ENCODE measurements around the gene PRDX3.
A peak's percentile ranks its signal among the peaks of the same experiment; 100 is the strongest.

Gene PRDX3

DNA sequence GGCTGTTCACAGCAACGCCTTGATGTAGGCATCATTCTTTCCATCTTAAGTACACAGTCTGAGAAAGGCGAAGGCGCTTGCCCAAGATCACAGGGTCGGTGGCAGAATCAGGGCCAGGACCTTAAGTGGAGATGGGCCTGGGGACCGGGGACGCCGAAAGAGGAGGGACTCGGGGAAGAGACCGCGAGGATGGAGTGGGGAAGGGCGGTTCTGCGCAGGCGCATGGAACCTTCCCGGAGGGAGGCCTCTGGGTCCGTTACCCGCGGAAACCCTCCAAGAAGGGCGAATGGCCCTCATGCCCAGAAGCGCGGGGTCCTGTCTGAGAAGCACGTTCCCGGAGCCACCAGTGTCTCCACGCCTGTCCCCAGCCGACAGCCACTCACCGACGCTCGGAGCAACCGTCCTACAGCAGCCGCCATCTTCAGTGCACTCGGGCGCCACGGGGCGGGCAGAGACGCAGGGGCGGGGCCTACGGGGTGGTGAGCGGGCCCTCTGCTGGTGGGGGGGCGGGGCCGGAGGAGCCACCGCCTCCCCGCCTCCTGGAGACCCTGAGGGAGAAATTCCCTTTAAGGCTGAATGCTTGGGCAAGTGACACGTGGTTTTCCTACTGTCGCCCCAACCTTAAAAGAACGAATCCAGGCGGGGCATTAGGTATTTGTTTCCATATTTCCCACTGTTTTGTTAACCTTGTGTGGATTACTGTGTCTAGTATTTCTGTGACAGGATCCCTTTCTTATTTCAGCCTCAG is at the start of gene PRDX3:
Gene PRDX3 (minus strand): TSS at position 441 of the 748 bp plus-strand sequence. CDS start 22 bp downstream, at position 419.
- DNase-seq (ENCODE audit: low read depth in 3 of 3, low spot score in 1 of 3): peak; percentile 77 to 94 (median 78)

DNA sequence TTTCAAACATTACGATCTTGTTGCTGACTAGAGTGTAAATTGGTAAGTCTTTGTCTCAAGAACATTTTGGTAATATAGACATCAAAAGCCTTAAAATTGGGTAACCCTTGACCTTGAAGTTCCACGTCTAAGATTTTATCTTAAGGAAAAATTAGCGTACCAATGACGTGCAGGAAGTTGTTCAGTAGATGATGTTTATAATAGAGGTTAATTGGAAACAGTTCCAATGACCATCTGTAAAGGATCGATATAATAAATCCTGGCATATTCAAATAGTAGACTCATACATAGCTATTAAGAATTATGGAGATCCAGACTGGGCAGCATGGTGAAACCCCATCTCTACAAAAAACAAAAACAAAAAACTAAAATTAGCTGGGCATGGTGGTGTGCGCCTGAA is 49.2 kb upstream of the PRDX3 start:
- no peak for DNase-seq (ENCODE audit: low read depth in 3 of 3, low spot score in 1 of 3)

DNA sequence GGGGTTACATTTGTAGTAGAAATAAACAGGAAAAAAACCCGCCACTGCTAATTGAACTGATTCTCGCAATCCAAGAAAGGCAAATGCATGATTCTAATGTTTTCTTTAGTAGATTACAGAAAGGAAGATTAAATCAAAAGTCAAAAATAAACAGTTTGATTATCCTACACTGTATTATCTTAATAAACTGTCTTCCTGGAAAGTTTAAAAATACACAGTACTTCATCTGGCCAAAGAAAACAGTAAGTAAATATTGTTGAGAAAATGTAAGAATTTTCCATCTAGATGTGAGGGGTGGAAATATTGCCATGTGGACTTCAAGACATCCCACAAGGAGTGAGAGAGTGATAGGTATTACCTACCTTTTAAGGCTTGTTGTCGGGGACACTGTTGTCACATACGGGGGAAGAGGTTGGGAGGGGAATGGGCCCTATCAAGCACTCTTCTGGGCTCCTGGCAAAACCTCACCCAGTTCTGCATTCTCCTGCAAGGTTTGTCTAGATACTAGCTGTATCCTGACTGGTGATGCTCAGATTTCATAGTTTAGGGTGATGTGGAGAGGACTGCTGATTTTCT is 46.6 kb upstream of the PRDX3 start:
- no peak for DNase-seq (ENCODE audit: low read depth in 3 of 3, low spot score in 1 of 3)

DNA sequence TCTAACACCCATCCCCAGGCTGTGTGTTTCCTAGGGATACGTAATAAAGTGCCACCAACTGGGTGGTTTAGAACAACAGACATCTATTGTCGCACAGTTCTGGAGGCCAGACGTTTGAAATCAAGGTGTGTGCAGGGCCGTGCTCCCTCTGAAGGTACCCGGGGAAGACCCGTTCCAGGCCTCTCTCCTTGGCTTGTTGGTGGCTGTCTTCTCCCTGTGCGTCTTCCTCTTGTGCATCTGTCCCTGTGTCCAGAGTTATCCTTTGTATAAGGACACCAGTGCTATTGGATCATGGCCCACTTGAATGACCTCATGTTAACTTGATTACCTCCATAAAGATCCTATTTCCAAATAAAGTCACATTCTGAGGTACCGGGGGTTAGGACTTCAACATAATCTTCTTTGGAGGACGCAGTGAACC is 44.4 kb upstream of the PRDX3 start:
- no peak for DNase-seq (ENCODE audit: low read depth in 3 of 3, low spot score in 1 of 3)

DNA sequence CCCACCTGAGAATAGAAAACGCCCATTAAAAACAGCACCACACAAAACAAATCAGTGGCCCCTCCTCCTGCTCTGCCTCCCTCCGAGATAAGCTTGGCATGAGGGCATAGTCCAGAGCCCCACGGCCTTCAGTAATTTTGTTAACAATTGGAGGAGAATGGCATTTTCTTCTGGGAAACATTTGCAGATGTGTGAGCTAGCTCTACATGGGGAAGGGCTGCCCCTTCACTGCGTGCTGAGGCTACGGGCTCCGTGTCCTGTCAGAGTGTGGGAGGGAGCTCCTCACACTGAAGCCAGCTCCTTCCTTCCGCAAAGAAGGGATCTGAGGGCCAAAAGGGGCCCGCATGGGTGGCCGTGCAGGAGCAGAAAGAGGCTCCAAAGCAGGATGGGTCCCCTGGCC is 43.9 kb upstream of the PRDX3 start:
- no peak for DNase-seq (ENCODE audit: low read depth in 3 of 3, low spot score in 1 of 3)

DNA sequence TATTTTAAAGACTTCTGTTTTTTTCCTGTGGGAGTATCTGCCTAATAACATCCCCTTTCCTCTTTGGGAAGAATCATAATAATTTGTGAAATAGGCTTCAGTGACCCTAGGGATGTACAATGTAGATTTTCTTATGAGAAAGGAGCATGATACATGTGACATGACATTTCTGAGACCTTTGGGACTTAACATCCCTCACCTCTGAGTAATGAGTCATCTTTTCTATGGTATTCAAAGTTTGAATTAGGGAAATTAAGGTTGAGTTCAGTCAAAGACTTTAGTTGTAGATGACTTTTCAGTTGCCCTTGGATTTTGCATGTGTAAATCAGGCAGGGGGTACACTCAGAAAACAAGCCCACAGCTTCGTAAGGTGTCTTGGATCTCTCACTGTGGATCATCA is 43.1 kb upstream of the PRDX3 start:
- no peak for DNase-seq (ENCODE audit: low read depth in 3 of 3, low spot score in 1 of 3)

DNA sequence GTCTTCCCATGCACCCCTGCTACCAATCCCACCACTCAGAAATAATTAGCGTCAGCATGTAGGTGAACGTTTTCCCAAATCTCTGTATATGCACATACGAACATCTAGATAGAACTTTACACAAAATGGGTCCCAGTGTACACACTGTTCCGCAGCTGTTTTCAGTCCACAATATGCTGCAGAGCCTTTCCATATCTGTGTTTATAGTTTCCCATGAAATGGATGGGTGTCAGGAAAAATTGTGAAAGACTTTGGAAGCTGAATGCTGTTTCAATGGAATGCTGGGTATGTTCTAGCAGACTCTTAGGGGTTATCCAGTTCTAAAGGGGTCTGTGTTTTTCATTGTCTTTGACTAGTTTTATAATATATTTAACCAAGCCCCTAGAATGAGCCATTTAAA is 42.6 kb upstream of the PRDX3 start:
- DNase-seq (ENCODE audit: low read depth in 3 of 3, low spot score in 1 of 3): no peak

DNA sequence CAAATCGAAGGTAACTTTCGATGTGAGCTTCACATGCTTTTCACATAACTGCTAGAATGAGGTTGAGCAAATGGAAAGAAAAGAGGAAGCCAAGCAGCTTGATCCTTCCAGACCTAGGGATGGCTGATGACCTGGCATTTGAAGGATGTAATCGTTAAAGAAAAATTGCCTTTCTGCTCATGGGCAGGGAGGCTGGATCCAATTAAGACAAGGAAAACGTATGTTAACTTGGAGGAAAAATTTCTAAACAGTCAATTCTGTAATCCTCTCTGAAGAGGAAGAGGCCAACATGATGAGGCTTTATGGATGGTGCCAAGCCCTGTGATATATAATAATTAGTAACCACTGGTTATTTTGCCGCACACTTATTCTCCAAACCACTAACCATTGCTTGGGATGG is 41.3 kb upstream of the PRDX3 start:
- DNase-seq (ENCODE audit: low read depth in 3 of 3, low spot score in 1 of 3): no peak

DNA sequence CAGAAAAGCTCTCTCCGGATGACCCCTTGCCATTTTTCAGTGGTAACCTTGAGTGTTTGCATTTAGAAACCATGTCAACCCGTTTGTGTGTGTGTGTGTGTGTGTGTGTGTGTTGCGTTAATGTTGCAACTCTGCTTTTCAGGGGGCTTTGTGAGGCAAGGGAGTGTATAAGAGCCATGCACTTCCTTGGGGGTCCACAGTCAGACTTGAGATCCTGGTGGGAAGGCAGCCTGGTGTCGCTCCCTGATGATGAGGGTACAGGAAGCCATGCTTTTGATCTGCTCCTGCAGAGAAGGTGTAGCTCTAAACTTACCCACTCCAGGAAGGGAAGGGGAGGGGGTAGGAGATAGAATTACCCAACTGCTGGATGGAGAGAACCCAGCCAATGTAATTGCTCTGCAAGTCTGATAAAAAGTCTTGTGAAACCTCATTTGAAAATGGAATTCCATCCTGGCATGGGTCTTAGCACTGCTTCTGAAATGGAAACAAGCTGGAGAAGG is 39.4 kb upstream of the PRDX3 start:
- DNase-seq (ENCODE audit: low read depth in 3 of 3, low spot score in 1 of 3): no peak

DNA sequence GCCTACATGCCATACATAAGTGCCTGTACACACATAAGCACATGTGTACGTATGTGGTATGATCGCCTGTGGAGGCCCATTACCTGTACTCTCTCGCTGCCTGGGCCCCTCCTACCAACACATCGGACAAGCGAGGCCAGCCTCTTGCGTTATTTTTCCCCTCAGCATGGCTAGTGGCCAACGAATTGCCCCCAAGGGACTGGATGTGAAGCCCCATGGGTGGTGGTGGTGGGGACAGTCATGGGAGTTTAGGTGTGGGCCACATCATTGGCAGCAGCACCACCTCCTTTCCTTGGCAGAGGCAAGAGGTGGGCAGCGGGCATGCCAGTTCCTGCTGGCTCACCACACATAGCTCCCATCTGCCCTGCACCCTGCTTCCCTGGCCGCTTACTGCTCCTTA is 38.8 kb upstream of the PRDX3 start:
- no peak for DNase-seq (ENCODE audit: low read depth in 3 of 3, low spot score in 1 of 3)

DNA sequence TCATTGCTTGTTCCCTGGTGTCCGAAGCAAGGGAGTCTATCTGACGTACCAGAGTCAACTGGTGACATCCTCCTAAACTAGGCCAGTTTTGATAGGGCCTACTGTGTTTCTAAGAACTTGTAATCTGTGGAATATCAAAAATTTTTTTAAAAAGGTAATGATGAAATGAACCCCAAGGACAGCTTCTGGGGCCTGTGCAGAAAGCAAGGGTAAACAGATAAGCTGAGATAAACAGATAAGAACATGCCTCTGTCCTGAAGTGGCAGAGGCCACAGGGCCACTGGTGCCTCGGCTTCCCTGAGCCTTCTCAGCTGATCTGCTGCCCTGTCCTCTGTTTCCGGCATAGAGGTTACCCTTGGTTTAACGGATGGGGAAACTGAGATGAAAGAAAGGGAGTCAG is 37.5 kb upstream of the PRDX3 start:
- DNase-seq (ENCODE audit: low read depth in 3 of 3, low spot score in 1 of 3): no peak

DNA sequence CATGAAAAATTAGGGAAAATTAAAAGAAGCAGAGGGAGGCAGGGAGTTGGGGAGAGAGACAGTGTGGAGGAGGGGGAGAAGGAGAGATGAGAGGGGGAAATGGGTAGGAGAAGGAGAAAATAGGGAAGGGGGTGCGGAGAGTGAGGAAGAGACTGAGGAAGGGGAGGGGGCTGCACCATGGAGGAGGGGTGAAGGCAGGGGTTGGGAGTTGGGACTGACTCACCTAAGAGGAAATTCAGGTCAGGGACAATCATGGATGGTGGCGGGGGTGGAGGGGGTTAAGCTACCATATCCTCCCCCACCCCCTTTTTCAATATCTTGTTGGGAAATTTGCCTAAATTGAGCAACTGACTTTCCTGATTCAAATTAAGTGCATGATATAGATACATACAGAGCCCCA is 36.8 kb upstream of the PRDX3 start:
- no peak for DNase-seq (ENCODE audit: low read depth in 3 of 3, low spot score in 1 of 3)

DNA sequence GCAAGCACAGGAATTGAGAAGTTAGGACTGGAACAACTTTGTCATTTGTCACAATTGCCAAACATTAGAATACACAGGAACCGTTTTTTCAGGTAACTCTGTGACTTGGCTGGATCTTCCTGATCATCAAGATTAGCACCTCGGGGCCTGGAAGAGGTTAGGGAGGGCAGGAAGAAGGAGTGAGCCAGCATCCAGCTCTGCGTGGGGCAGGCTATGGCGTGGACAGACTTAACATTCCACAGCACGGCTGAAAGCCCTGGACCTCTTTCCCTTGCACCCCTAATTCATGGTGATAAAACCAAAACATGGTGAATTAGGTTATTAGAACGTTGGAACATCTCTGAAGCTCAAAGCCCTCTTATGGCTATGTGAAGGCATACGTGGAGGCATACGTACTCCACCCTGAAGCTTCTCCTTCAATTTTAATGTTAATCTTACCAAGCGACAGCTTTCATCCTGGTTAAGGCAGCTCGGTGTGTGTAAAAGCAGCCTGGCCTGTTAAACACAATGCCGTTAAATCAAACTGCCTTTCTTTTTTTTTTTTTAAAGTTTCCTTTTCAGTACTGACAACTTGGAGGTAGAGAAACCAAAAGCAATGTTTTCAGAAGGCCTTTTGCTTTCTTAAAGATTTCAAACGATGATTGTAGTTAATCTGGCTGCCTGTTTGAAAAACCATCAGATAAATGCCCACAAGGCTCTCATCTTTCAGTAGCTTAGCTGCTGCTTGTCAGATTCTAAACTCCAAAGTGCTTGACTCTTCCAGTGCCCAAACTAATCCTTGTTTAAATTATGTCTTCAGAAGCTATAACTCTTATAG is 33.2 kb upstream of the PRDX3 start:
- DNase-seq (ENCODE audit: low read depth in 3 of 3, low spot score in 1 of 3): no peak

DNA sequence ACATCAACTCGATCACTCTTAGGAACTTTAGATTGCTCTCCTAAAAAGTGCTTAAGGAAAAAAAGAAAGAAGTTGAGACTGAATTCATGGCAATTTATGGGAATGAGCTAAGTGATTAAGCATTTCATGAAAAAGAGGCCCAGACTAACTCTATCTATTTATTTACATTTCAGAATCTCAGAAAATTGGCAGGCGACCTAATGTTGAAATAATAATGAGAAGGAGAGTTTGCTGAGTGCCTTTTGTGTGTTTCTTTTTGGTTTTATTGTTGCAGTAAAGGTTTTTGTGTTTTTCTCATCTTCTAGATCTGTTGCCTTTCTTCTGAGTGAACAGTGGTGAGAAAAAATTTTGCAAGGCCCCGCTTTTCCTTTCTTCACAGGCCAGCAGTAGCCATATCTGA is 32.6 kb upstream of the PRDX3 start:
- DNase-seq (ENCODE audit: low read depth in 3 of 3, low spot score in 1 of 3): no peak

DNA sequence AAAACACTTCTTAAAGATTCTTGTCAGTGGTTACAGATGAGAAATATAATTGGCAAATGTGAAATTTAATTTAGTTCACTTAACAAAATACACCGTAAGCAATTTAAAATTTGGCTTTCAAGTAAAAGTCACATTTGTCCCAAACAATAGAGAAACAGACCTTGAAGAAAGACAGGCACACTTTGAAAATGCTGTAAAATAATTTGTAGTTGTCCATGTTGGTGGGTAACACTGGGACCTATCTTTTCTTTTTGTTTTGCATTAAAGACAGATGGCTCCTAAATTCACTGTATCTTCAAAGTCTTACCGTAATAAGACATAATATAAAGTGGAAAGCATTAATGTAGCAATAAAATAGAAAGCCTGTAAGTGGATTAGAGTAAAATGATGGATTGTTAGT is 32.0 kb upstream of the PRDX3 start:
- DNase-seq (ENCODE audit: low read depth in 3 of 3, low spot score in 1 of 3): no peak

DNA sequence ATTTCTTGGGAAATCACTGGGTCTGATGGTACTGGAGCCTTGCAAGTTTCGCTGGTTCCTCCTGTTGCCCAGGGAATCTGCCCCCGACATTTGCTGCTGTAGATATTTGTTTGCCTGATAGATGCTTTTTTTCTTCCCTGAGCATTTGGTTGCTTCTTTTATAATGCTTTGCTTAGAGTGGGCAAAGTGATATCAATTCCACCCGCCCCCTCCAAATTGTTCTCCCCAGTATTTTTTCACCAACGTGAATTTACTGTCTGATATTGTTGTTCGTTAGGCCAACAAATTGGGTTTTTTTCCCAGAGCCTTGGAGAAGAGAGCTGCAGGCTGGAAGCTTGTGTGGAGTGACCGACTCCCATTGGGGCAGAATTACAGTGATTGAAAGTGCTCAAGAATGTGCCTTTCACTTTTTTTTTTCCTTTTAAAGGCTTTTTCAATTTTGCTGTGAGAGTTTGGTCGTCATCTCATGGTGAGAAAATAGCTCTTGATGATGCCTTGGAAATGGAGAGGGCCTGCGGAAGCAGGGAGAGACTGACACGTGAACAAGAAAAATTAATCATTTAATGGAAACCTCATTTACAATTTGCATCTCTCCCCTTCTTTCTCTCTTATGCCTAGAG is 31.2 kb upstream of the PRDX3 start:
- DNase-seq (ENCODE audit: low read depth in 3 of 3, low spot score in 1 of 3): no peak

DNA sequence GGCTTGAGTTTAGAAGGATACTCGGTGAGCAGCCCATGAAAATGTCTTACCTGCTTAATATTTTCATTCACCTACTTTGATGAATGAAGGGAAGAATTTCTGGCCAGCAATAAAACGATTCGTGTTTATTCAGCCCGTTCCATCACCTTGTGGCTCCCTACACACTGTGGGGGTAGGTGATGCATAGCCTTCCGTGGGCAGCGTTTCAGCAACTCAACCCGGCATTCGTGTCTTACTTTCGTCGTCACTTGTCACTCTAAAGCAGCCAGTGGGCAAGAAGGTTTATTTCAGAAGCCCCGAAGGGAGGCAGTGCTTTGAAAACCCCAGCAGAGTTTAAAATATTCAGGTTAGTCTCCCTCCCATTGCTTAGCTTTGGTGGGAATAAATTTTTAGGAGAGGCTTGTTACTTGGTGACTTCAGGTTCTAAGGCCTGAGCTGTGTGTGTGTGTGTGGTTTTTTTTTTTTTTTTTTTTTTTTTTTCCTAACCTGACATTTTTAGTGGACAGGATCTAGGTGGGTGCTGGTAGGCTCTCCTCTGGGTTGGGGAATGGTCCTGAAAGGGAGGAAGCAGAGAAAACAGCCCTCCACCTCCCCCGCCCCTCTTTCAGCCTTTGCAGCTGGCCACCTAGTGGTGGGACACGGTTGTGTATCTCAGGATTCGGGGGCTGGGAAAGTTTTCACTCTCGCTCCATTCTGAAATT is 30.6 kb upstream of the PRDX3 start:
- DNase-seq (ENCODE audit: low read depth in 3 of 3, low spot score in 1 of 3): peak in 2 of 3 donors; percentile 18 to 37

DNA sequence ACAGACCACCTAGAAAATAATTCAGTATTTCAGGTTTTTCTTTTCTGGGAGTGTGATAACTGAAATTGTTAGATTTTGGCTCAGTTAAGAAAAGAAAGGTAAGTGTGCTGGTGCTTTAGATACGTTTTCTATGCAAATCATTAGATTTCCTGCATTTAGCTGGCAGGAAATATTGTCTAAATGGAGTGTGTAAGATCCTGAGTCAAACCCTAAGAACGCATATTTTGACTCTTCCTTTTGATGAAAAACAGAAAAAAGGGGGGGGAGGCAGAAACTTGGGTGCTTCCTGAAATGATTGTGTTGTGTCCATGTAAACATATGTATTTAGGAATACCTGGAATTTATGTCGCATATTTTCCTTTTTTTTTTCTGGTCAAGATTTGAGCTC is 29.9 kb upstream of the PRDX3 start:
- DNase-seq (ENCODE audit: low read depth in 3 of 3, low spot score in 1 of 3): no peak

DNA sequence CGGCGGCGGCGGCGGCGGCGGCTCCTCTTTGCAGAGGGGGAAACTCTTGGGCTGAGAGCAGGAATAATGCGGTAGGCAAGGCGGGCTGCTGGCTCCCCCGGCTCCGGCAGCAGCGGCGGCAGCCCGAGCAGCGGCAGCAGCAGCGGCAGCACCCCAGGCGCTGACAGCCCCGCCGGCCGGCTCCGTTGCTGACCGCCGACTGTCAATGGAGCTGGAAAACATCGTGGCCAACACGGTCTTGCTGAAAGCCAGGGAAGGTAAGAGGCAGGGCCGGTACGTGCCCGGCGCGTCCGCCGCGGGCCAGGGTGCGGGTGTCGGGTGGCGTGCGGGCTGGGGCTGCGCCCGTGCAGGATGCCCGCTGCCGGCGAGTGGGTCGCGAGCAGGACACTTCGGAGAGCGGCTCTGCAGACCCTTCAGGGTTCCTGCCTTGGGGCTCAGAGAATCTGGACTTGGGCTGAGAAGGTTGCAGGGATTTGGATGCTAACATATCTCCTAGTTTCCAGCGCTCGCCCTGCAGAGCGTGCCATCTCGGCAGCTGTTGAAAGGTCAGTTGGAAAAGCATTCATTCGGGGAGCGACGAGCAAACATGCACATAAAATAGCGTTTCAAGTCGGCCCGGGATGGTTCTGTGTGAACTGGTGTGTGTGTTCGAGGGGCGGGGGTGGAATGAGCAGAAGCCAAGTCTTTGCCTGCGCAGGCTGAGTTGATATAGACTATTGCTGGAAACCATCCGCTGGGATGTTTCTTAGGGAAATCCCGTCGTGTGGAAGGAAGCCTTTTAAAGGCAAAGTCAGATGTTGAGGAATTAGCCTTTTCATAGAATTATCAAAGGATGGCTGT is 29.3 kb upstream of the PRDX3 start:
- DNase-seq (ENCODE audit: low read depth in 3 of 3, low spot score in 1 of 3): peak in 2 of 3 donors; percentile 8 to 29

DNA sequence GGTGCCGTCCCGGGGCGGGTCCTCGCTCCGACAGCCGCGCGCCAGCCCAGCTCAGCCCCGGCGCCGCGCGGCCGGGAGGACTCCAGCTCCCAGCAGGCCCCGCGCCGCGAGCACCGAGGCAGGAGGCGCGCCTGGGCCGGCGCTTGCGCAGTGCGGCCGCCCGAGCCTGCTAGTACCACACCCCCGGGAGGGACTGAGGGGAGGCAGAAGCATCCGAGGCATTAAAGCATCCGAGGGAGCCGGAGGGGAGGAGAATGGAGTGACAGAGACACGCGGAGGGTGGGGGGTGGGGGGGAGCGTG is 28.7 kb upstream of the PRDX3 start, which contains the start of gene GRK5:
Gene GRK5 (plus strand): TSS at position 206 of the 301 bp plus-strand sequence. CDS start 347 bp downstream, outside the sequence.
- DNase-seq (ENCODE audit: low read depth in 3 of 3, low spot score in 1 of 3): peak; percentile 85 to 93 (median 91)

Measured in stimulated activated CD4-positive, alpha-beta T cell treated with anti-CD3 and anti-CD28 coated beads, TNF-alpha, amount 100 ng/mL, for 1 hour (primary cell).